GM12864 (cell line): ENCODE results near the gene SIX5.

ENCODE experiments used
- DNase-seq: peaks from one replicate; pipeline ENCODE4 v3.0.0-alpha.2; 2011; ENCODE audit warnings: low read depth
- H3K4me3 ChIP-seq: 2 replicates; pipeline ENCODE4 v1.5.1; 2011; ENCODE audit warnings: mild to moderate bottlenecking, low read depth, low read length, control low read depth
- TF ChIP-seq, protein P1 (sequence below): IDR thresholded peaks from 2 replicates; pipeline ENCODE4 v1.5.1; 2011; ENCODE audit warnings: low read depth, mild to moderate bottlenecking, moderate library complexity, low read length, control low read depth, inconsistent platforms; ENCODE audit errors: missing control alignments

Gene SIX5

DNA sequence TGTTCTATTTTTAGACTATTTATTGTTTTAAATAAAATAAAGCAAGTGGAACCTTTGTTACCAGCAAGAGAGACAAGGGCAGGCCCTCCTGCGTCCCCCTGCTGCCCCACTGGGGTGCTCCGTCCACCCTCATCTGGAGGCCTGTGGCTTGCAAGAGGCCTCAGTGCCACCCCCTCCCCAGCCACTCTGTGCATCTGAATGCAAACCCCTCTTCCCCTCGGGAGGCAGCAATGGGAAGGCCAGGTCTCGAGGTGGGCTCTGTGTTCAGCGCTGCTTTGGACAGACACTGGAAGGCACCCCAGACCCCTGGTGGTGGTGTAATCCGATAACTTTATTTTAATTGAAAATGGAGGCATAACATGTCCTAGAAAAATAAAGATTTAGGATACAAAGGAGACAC is 4.6 kb downstream of the SIX5 start:
- no peak for DNase-seq
- H3K4me3 ChIP-seq = no peak overlapping the region
- TF ChIP-seq, protein P1, sequence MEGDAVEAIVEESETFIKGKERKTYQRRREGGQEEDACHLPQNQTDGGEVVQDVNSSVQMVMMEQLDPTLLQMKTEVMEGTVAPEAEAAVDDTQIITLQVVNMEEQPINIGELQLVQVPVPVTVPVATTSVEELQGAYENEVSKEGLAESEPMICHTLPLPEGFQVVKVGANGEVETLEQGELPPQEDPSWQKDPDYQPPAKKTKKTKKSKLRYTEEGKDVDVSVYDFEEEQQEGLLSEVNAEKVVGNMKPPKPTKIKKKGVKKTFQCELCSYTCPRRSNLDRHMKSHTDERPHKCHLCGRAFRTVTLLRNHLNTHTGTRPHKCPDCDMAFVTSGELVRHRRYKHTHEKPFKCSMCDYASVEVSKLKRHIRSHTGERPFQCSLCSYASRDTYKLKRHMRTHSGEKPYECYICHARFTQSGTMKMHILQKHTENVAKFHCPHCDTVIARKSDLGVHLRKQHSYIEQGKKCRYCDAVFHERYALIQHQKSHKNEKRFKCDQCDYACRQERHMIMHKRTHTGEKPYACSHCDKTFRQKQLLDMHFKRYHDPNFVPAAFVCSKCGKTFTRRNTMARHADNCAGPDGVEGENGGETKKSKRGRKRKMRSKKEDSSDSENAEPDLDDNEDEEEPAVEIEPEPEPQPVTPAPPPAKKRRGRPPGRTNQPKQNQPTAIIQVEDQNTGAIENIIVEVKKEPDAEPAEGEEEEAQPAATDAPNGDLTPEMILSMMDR = no peak

DNA sequence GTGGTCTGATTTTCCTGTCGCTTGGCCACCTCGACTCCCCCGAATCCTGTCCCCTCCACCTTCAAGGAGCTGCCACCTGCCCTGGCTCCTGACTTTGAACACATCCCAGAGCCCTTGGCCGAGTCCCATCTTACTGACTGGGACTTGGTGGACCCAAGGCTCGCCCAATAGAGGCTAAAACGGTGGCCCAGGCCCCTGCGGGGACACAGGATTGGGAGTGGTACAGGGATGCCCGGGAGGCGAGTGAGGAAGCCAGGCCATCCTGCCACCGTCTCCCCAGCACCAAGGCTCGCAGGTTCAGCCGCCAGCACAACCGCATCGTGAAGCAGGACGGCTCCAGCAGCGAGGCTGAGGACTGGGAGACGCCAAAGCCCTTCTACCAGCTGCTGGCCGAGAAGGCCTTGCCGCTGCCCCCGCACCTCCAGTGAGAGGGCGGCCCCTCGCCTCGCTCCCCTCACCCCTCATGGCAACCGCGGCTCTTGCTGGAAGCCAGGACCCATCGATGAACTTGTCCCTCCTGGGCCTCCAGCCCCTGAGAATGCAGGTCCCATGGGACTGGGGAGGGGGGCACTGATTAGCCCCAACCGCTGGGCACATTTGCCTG is 5.3 kb downstream of the SIX5 start:
- H3K4me3 ChIP-seq = no peak overlapping the region
- DNase-seq = no peak
- TF ChIP-seq, protein P1 = no peak

DNA sequence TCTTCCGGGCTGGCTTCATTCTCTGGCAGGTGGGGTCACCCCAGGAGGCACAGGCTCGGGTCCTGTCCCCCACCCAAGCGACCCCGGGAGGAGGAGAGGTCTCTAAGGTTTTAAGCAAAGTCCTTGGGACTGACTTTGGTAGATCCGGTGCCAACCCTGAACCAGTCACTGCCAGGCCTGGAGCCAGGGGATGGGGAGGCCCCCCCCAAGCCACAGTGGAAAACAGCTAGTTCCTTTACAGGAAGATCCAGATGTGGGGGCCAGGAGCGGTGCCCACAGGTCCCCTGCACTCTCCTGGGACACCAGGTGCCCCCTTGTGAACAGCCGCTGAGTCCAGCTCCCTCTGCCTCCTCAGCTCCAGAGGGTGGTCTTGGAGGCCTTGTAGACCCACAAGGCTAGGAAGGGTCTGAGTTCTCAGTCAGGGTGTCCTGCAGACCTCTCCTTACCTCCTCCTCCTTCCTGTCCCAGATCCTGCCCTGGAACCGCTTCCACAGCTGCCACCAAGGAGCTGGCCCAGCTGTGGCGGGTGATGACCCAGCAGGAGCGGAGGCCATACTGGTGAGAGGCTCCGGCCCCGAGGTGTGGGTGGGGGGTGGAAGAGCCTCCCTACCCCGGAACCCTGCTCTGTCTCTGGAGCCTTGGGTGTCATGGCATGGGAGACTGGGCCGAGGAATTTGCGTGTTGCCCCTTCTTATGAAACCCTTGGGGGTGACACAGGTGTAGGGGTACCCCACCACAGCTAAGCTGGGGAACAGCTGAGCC is 6.0 kb downstream of the SIX5 start:
- no peak overlapping the region for H3K4me3 ChIP-seq
- TF ChIP-seq, protein P1 = no peak
- DNase-seq = no peak

DNA sequence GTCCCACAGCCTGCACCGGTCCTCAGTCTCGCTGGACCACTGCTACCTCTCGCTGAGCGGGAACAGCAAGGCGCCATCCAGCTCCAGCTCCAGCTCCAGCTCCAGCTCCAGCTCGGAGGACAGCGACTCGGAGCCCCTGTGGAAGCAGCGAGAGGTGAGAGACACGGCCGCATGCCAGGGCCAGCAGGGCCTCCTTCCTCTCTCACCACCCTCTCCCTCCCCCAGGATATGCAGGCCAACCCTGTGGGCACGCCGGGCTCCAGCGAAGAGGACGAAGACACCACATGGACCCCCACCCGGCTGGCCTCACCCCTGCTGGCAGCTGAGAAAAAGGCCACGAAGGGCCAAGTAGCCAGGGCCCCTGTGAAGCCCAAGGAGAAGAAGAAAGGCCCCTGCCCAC is 7.3 kb downstream of the SIX5 start:
- TF ChIP-seq, protein P1 = no peak
- DNase-seq = no peak
- H3K4me3 ChIP-seq = no peak overlapping the region

DNA sequence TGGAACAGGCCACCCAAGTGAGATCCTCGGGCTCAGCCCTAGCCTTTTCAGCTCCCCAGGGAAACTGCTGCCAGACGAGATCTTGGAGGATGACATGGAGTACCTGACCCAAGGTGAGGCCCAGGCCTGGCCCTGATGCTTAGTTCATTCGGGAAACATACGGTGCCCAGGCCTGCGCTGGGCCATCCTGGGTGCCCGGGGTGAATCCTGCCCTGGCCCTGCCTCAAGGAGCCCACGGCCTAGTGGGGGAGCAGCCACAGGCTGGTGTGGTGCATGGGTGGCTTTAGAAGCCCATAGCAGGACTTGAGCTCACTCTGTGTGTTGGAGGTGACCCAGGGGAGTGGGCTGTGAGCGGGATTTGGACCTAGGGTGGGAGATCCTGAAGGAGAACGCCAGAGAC is 10.1 kb downstream of the SIX5 start:
- DNase-seq = no peak
- TF ChIP-seq, protein P1 = no peak
- no peak overlapping the region for H3K4me3 ChIP-seq

DNA sequence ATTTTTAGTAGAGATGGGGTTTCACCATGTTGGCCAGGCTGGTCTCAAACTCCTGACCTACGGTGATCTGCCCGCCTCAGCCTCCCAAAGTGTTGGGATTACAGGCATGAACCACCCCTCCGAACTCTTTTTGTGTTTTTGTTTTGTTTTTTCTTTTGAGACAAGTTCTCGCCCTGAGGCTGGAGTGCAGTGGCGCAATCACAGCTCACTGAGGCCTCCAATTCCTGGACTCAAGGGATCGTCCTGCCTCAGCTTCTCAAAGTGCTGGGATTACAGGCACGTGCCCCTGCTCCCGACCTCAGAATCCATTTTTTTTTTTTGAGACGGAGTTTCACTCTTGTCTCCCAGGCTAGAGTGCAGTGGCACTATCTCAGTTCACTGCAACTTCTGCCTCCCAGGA is 11.4 kb downstream of the SIX5 start:
- TF ChIP-seq, protein P1 = no peak
- no peak overlapping the region for H3K4me3 ChIP-seq
- no peak for DNase-seq

DNA sequence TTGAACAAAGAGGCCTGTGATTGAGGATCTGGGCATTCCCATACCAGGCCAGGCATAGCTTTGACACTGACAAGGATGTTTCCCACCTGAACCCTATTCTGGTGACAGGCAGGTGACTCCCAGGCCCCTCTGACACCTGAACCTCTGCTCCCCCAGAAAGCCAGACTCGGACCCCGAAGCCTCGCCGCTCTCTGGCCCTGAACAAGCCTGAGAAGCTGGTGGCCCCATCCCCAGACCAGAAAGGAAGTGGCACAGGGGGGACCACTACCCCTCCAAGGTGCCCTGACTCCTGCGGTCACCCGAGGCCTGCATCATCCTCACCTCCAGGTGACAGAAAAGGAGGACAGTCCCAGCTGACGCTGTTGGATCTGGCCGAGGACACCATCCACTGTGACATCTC is 14.7 kb downstream of the SIX5 start:
- no peak for DNase-seq
- TF ChIP-seq, protein P1 = no peak
- H3K4me3 ChIP-seq = no peak overlapping the region
